ENCODE measurements around the gene RAP1GDS1.
"Not testable (repeated sequence)": the region's sequence is repeated elsewhere in the genome, so short reads cannot be mapped to it uniquely, and the experiment has no call there.

RAP1GDS1 gene

GRCh38 chr4:98319021-98319420 lies 57.8 kb downstream of the RAP1GDS1 start:
- no peak for DNase-seq (ENCODE audit: low read depth)
- TF ChIP-seq CTCF (conservative IDR thresholded peaks at IDR 0.05; ENCODE audit: control insufficient read depth, insufficient read depth, low read depth, low read length), result no peak
- no peak overlapping the region for H3K4me3 ChIP-seq (ENCODE audit: control insufficient read depth, low read depth, low read length)

- no peak for TF ChIP-seq CTCF (conservative IDR thresholded peaks at IDR 0.05; ENCODE audit: control insufficient read depth, insufficient read depth, low read depth, low read length)
- no peak overlapping the region for H3K4me3 ChIP-seq (ENCODE audit: control insufficient read depth, low read depth, low read length)
- no peak for DNase-seq (ENCODE audit: low read depth)
Measured at GRCh38 chr4:98326168-98326567, 65.0 kb downstream of the RAP1GDS1 start.

- DNase-seq (ENCODE audit: low read depth), result no peak
- no peak for TF ChIP-seq CTCF (conservative IDR thresholded peaks at IDR 0.05; ENCODE audit: control insufficient read depth, insufficient read depth, low read depth, low read length)
- H3K4me3 ChIP-seq (ENCODE audit: control insufficient read depth, low read depth, low read length), result no peak overlapping the region
Measured at GRCh38 chr4:98327694-98328093, 66.5 kb downstream of the RAP1GDS1 start.

GRCh38 chr4:98329879-98330640 lies 68.9 kb downstream of the RAP1GDS1 start:
- not testable (repeated sequence) for H3K4me3 ChIP-seq (ENCODE audit: control insufficient read depth, low read depth, low read length); DNase-seq (ENCODE audit: low read depth)

- H3K4me3 ChIP-seq (ENCODE audit: control insufficient read depth, low read depth, low read length), result no peak overlapping the region
- DNase-seq (ENCODE audit: low read depth), result no peak
- TF ChIP-seq CTCF (conservative IDR thresholded peaks at IDR 0.05; ENCODE audit: control insufficient read depth, insufficient read depth, low read depth, low read length), result no peak
Measured at GRCh38 chr4:98332017-98332416, 70.8 kb downstream of the RAP1GDS1 start.

- H3K4me3 ChIP-seq (ENCODE audit: control insufficient read depth, low read depth, low read length), result no peak overlapping the region
- TF ChIP-seq CTCF (conservative IDR thresholded peaks at IDR 0.05; ENCODE audit: control insufficient read depth, insufficient read depth, low read depth, low read length), result no peak
- no peak for DNase-seq (ENCODE audit: low read depth)
Measured at GRCh38 chr4:98334461-98334860, 73.3 kb downstream of the RAP1GDS1 start.

GRCh38 chr4:98338761-98339438 lies 77.7 kb downstream of the RAP1GDS1 start:
- no peak overlapping the region for H3K4me3 ChIP-seq (ENCODE audit: control insufficient read depth, low read depth, low read length)
- no peak for TF ChIP-seq CTCF (conservative IDR thresholded peaks at IDR 0.05; ENCODE audit: control insufficient read depth, insufficient read depth, low read depth, low read length)
- no peak for DNase-seq (ENCODE audit: low read depth)

All from fibroblast of mammary gland (primary cell).